ENCODE measurements around the gene AWAT2.

The AWAT2 gene

DNA sequence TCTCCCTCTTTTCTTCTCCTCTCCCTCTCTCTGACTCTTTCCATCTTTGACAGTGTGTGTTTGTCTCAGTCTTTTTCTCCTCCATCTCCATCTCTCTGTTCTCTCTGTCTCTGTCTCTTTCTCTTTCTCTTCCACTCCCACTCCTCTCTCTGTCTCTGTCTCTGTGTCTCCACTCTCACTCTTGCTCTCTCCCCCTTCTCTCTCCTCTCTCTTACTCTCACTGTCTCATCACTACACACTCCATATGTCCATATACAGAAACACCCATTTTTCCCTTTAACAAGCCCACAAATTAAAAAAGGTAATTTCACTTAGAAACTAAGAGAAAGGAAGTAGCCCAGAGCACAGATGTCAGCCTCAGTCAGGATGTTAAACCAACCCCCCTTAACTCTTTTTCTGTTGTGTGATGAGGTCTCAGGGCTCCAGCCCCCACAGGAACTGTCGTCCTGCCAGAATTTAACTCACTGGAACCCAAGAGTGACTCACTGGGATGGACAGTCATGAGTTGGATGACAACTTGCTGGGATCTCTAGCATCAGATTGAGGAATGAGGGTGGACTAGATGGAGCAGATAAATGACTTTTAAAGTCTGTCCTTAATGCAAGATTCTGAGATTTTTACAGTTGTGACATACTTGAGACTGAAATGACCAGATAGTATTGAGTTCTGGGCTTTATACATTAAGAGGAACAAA lies 40.0 kb upstream of the AWAT2 start:
- Histone ChIP-seq H2AFZ (ENCODE audit: low read depth, low read length) (no peak overlapping the region), H3K4me2 (ENCODE audit: insufficient read depth, low read length) (no peak overlapping the region), H3K9me3 (ENCODE audit: insufficient read depth, low read length, severe bottlenecking) (no peaks in the 10 kb centered on the region), H3K4me3 (ENCODE audit: low read depth in 1 of 2, low read length in 2 of 2) (no peak overlapping the region), H3K79me2 (ENCODE audit: insufficient read depth, low read length) (no peaks in the 10 kb centered on the region), H3K36me3 (ENCODE audit: insufficient read depth, low read length) (no peaks in the 10 kb centered on the region), H4K20me1 (ENCODE audit: insufficient read depth, low read length) (no peaks in the 10 kb centered on the region), H3K27me3 (ENCODE audit: insufficient read depth, low read length, poor library complexity) (no peaks in the 10 kb centered on the region), H3K9ac (ENCODE audit: low read depth, low read length) (no peak overlapping the region), H3K27ac (ENCODE audit: low read length) (no peak overlapping the region), H3K4me1 (ENCODE audit: insufficient read depth, low read length) (no peaks in the 10 kb centered on the region)
- ATAC-seq (ENCODE audit: insufficient read depth, low read depth) (no peak), DNase-seq (no peak)
- no peak for TF ChIP-seq EZH2 (IDR thresholded peaks at IDR 0.05; ENCODE audit: borderline replicate concordance, low read depth, low read length, severe bottlenecking)
- TF ChIP-seq, protein P1, sequence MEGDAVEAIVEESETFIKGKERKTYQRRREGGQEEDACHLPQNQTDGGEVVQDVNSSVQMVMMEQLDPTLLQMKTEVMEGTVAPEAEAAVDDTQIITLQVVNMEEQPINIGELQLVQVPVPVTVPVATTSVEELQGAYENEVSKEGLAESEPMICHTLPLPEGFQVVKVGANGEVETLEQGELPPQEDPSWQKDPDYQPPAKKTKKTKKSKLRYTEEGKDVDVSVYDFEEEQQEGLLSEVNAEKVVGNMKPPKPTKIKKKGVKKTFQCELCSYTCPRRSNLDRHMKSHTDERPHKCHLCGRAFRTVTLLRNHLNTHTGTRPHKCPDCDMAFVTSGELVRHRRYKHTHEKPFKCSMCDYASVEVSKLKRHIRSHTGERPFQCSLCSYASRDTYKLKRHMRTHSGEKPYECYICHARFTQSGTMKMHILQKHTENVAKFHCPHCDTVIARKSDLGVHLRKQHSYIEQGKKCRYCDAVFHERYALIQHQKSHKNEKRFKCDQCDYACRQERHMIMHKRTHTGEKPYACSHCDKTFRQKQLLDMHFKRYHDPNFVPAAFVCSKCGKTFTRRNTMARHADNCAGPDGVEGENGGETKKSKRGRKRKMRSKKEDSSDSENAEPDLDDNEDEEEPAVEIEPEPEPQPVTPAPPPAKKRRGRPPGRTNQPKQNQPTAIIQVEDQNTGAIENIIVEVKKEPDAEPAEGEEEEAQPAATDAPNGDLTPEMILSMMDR (IDR thresholded peaks at IDR 0.05; ENCODE audit: borderline replicate concordance, extremely low read depth, low read length, poor library complexity, severe bottlenecking), result no peak

DNA sequence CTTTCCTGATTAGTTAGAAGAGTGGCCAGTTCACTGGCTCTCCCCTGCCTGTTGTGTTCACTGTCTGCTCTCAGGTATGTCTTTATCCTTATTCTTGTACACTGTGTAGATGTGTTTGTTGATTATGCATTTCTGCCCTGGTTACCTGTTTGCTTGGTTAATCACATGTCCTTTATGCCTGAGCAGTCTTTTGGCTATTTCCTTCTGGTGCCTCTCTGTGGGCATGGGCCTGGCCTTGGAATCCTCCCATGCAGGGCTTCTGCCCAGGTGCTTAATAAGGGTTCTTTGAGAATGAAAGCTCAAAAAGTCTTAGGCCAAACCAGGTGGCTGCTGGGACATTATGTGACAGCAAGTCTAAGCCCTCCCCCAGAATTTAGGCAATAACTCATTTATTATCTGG lies 39.0 kb upstream of the AWAT2 start:
- Histone ChIP-seq H3K79me2 (ENCODE audit: insufficient read depth, low read length) (no peaks in the 10 kb centered on the region), H3K9ac (ENCODE audit: low read depth, low read length) (no peak overlapping the region), H4K20me1 (ENCODE audit: insufficient read depth, low read length) (no peaks in the 10 kb centered on the region), H2AFZ (ENCODE audit: low read depth, low read length) (no peak overlapping the region), H3K4me1 (ENCODE audit: insufficient read depth, low read length) (no peaks in the 10 kb centered on the region), H3K4me2 (ENCODE audit: insufficient read depth, low read length) (no peak overlapping the region), H3K4me3 (ENCODE audit: low read depth in 1 of 2, low read length in 2 of 2) (no peak overlapping the region), H3K36me3 (ENCODE audit: insufficient read depth, low read length) (no peaks in the 10 kb centered on the region), H3K9me3 (ENCODE audit: insufficient read depth, low read length, severe bottlenecking) (no peaks in the 10 kb centered on the region), H3K27ac (ENCODE audit: low read length) (no peak overlapping the region), H3K27me3 (ENCODE audit: insufficient read depth, low read length, poor library complexity) (no peaks in the 10 kb centered on the region)
- no peak for ATAC-seq (ENCODE audit: insufficient read depth, low read depth)
- DNase-seq, result no peak
- TF ChIP-seq EZH2 (IDR thresholded peaks at IDR 0.05; ENCODE audit: borderline replicate concordance, low read depth, low read length, severe bottlenecking), result no peak

GRCh38 chrX:70087857-70088630 lies 38.3 kb upstream of the AWAT2 start:
- Histone ChIP-seq H3K27ac (ENCODE audit: low read length) (no peak overlapping the region), H3K4me3 (ENCODE audit: low read depth in 1 of 2, low read length in 2 of 2) (no peak overlapping the region), H3K4me1 (ENCODE audit: insufficient read depth, low read length) (no peaks in the 10 kb centered on the region), H3K4me2 (ENCODE audit: insufficient read depth, low read length) (no peak overlapping the region), H4K20me1 (ENCODE audit: insufficient read depth, low read length) (no peaks in the 10 kb centered on the region), H3K9me3 (ENCODE audit: insufficient read depth, low read length, severe bottlenecking) (no peaks in the 10 kb centered on the region), H3K27me3 (ENCODE audit: insufficient read depth, low read length, poor library complexity) (no peaks in the 10 kb centered on the region), H3K9ac (ENCODE audit: low read depth, low read length) (no peak overlapping the region), H3K36me3 (ENCODE audit: insufficient read depth, low read length) (no peaks in the 10 kb centered on the region), H2AFZ (ENCODE audit: low read depth, low read length) (no peak overlapping the region), H3K79me2 (ENCODE audit: insufficient read depth, low read length) (no peaks in the 10 kb centered on the region)
- TF ChIP-seq EZH2 (IDR thresholded peaks at IDR 0.05; ENCODE audit: borderline replicate concordance, low read depth, low read length, severe bottlenecking), result no peak
- TF ChIP-seq, protein P1 (IDR thresholded peaks at IDR 0.05; ENCODE audit: borderline replicate concordance, extremely low read depth, low read length, poor library complexity, severe bottlenecking), result no peak
- DNase-seq (no peak), ATAC-seq (ENCODE audit: insufficient read depth, low read depth) (no peak)

DNA sequence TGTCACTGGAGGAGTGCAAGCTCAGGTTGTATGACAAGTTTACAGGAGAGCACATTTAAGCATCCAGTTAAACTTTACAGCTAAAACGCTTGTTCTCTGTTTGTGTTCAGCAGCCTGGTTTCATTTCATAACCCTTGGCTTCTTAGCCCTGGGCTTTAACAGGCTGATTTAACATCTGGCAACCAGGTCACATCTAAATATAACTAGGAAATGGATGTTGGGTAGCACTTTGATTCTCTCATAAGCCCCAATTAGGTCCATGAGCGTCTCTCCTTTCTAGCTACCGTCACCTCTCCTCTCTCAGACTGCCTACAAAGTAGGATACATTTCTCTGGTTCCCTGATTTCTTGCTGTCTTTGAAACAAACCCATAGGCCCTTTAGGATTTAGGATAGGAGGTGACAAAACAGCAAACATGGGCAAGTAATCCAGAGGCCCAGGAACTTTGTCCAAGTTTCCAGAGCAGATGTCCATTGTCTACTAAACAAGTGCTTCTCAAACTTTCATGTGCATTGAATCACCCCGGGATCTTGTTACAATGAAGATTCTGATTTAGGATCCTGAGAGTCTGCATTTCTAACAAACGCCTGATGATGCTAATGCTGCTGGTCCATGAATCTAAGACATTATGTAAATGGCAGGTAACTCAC lies 35.0 kb upstream of the AWAT2 start:
- H3K27me3 ChIP-seq (ENCODE audit: insufficient read depth, low read length, poor library complexity), result no peaks in the 10 kb centered on the region
- H3K9me3 ChIP-seq (ENCODE audit: insufficient read depth, low read length, severe bottlenecking), result no peaks in the 10 kb centered on the region
- H3K4me3 ChIP-seq (ENCODE audit: low read depth in 1 of 2, low read length in 2 of 2), result no peak overlapping the region
- no peak overlapping the region for H3K27ac ChIP-seq (ENCODE audit: low read length)
- no peaks in the 10 kb centered on the region for H4K20me1 ChIP-seq (ENCODE audit: insufficient read depth, low read length)
- no peak overlapping the region for H3K4me2 ChIP-seq (ENCODE audit: insufficient read depth, low read length)
- TF ChIP-seq, protein P1 (IDR thresholded peaks at IDR 0.05; ENCODE audit: borderline replicate concordance, extremely low read depth, low read length, poor library complexity, severe bottlenecking), result no peak
- TF ChIP-seq EZH2 (IDR thresholded peaks at IDR 0.05; ENCODE audit: borderline replicate concordance, low read depth, low read length, severe bottlenecking), result no peak
- H3K4me1 ChIP-seq (ENCODE audit: insufficient read depth, low read length), result no peaks in the 10 kb centered on the region
- ATAC-seq (ENCODE audit: insufficient read depth, low read depth), result no peak
- H2AFZ ChIP-seq (ENCODE audit: low read depth, low read length), result no peak overlapping the region
- DNase-seq, result no peak
- H3K9ac ChIP-seq (ENCODE audit: low read depth, low read length), result no peak overlapping the region
- H3K36me3 ChIP-seq (ENCODE audit: insufficient read depth, low read length), result no peaks in the 10 kb centered on the region
- no peaks in the 10 kb centered on the region for H3K79me2 ChIP-seq (ENCODE audit: insufficient read depth, low read length)

Measured in DND-41 (cell line).